Measurements from ENCODE around the gene PFKFB2.

The PFKFB2 gene

GRCh38 chr1:207093944-207094343 is 40.9 kb downstream of the PFKFB2 start:
- Histone ChIP-seq H3K4me3 (ENCODE audit: insufficient read length, low read depth) (no peak overlapping the region), H3K36me3 (ENCODE audit: insufficient read depth, insufficient read length, low read length) (no peaks in the 10 kb centered on the region), H3K27me3 (ENCODE audit: insufficient read depth, insufficient read length) (no peaks in the 10 kb centered on the region), H3K9ac (ENCODE audit: insufficient read length, low read depth) (no peak overlapping the region), H3K9me3 (ENCODE audit: insufficient read depth, low read length) (peaks cover 11% of the 10 kb centered on the region; the same call in 1 of the 2 replicates), H3K4me1 (ENCODE audit: insufficient read depth, insufficient read length) (no peaks in the 10 kb centered on the region)
- DNase-seq (ENCODE audit: low read depth, low spot score): no peak
- TF ChIP-seq SUZ12 (IDR thresholded peaks at IDR 0.05; ENCODE audit: extremely low read depth, insufficient read depth, insufficient read length) (no peak), YY1 (IDR thresholded peaks at IDR 0.05; ENCODE audit: insufficient read depth, insufficient read length) (no peak), ZNF274 (IDR thresholded peaks at IDR 0.05; ENCODE audit: low read depth, low read length) (no peak)

- no peak for TF ChIP-seq ZNF274 (IDR thresholded peaks at IDR 0.05; ENCODE audit: low read depth, low read length)
- no peaks in the 10 kb centered on the region for H3K36me3 ChIP-seq (ENCODE audit: insufficient read depth, insufficient read length, low read length)
- H3K27me3 ChIP-seq (ENCODE audit: insufficient read depth, insufficient read length): no peaks in the 10 kb centered on the region
- no peak for DNase-seq (ENCODE audit: low read depth, low spot score)
- H3K4me3 ChIP-seq (ENCODE audit: insufficient read length, low read depth): no peak overlapping the region
- peaks cover 15% of the 10 kb centered on the region; the same call in 1 of the 2 replicates for H3K9me3 ChIP-seq (ENCODE audit: insufficient read depth, low read length)
- H3K4me1 ChIP-seq (ENCODE audit: insufficient read depth, insufficient read length): no peaks in the 10 kb centered on the region
- H3K9ac ChIP-seq (ENCODE audit: insufficient read length, low read depth): no peak overlapping the region
Measured at GRCh38 chr1:207097871-207098324, 44.8 kb downstream of the PFKFB2 start.

GRCh38 chr1:207101720-207102119 is 48.6 kb downstream of the PFKFB2 start:
- no peak for DNase-seq (ENCODE audit: low read depth, low spot score)
- no peaks in the 10 kb centered on the region for H3K27me3 ChIP-seq (ENCODE audit: insufficient read depth, insufficient read length)
- peaks cover 15% of the 10 kb centered on the region; the same call in 1 of the 2 replicates for H3K9me3 ChIP-seq (ENCODE audit: insufficient read depth, low read length)
- H3K9ac ChIP-seq (ENCODE audit: insufficient read length, low read depth): no peak overlapping the region
- no peak for TF ChIP-seq YY1 (IDR thresholded peaks at IDR 0.05; ENCODE audit: insufficient read depth, insufficient read length)
- TF ChIP-seq ZNF274 (IDR thresholded peaks at IDR 0.05; ENCODE audit: low read depth, low read length): no peak
- no peak for TF ChIP-seq SUZ12 (IDR thresholded peaks at IDR 0.05; ENCODE audit: extremely low read depth, insufficient read depth, insufficient read length)
- H3K4me1 ChIP-seq (ENCODE audit: insufficient read depth, insufficient read length): no peaks in the 10 kb centered on the region
- no peaks in the 10 kb centered on the region for H3K36me3 ChIP-seq (ENCODE audit: insufficient read depth, insufficient read length, low read length)
- H3K4me3 ChIP-seq (ENCODE audit: insufficient read length, low read depth): no peak overlapping the region

DNA sequence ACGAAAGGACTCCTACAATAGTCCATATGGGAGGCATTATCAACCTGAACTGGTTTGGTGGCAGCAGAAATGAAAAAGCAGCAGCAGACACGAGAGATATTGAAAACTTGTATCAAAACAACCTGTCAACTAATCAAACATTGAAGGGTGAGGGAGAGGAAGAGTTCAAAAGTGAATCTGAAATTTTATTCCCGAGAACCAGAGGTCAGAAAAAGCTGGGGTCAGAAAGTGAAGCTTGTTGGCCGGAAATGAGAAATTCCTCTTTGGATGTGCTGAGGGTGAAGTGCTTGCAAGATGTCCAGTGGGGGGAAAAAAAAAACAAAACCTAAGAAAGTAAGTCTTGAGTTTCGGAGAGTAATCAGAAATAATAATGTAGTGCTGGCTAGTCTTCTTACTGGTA is 49.1 kb downstream of the PFKFB2 start:
- no peaks in the 10 kb centered on the region for H3K27me3 ChIP-seq (ENCODE audit: insufficient read depth, insufficient read length)
- H3K4me3 ChIP-seq (ENCODE audit: insufficient read length, low read depth): no peak overlapping the region
- no peak overlapping the region for H3K9ac ChIP-seq (ENCODE audit: insufficient read length, low read depth)
- H3K4me1 ChIP-seq (ENCODE audit: insufficient read depth, insufficient read length): no peaks in the 10 kb centered on the region
- TF ChIP-seq SUZ12 (IDR thresholded peaks at IDR 0.05; ENCODE audit: extremely low read depth, insufficient read depth, insufficient read length) (no peak), ZNF274 (IDR thresholded peaks at IDR 0.05; ENCODE audit: low read depth, low read length) (no peak), YY1 (IDR thresholded peaks at IDR 0.05; ENCODE audit: insufficient read depth, insufficient read length) (no peak)
- no peak for DNase-seq (ENCODE audit: low read depth, low spot score)
- no peaks in the 10 kb centered on the region for H3K36me3 ChIP-seq (ENCODE audit: insufficient read depth, insufficient read length, low read length)
- H3K9me3 ChIP-seq (ENCODE audit: insufficient read depth, low read length): peaks cover 15% of the 10 kb centered on the region; the same call in 1 of the 2 replicates

DNA sequence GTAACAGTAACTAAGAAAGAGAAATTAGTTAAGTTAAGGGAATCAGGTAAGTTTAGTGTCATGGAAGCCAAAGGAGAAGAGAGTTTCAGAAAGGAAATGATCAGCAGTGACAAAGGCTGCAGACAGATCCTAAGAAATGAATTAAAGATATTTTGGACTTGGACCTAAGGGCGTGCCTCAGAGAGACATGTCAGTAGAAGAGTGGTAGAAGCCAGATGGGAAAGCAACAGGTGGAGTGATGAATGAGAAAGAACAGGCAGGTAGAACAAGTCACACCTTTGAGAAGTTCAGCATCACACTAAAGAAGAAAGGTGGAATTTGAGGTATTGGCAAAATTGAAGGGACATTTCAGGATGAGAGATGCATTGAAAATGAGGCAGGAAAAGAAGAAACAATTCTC is 49.6 kb downstream of the PFKFB2 start:
- DNase-seq (ENCODE audit: low read depth, low spot score): no peak
- Histone ChIP-seq H3K9me3 (ENCODE audit: insufficient read depth, low read length) (peaks cover 15% of the 10 kb centered on the region; the same call in 1 of the 2 replicates), H3K36me3 (ENCODE audit: insufficient read depth, insufficient read length, low read length) (no peaks in the 10 kb centered on the region), H3K9ac (ENCODE audit: insufficient read length, low read depth) (no peak overlapping the region), H3K4me3 (ENCODE audit: insufficient read length, low read depth) (no peak overlapping the region), H3K27me3 (ENCODE audit: insufficient read depth, insufficient read length) (no peaks in the 10 kb centered on the region), H3K4me1 (ENCODE audit: insufficient read depth, insufficient read length) (no peaks in the 10 kb centered on the region)
- TF ChIP-seq SUZ12 (IDR thresholded peaks at IDR 0.05; ENCODE audit: extremely low read depth, insufficient read depth, insufficient read length) (no peak), YY1 (IDR thresholded peaks at IDR 0.05; ENCODE audit: insufficient read depth, insufficient read length) (no peak), ZNF274 (IDR thresholded peaks at IDR 0.05; ENCODE audit: low read depth, low read length) (no peak)

DNA sequence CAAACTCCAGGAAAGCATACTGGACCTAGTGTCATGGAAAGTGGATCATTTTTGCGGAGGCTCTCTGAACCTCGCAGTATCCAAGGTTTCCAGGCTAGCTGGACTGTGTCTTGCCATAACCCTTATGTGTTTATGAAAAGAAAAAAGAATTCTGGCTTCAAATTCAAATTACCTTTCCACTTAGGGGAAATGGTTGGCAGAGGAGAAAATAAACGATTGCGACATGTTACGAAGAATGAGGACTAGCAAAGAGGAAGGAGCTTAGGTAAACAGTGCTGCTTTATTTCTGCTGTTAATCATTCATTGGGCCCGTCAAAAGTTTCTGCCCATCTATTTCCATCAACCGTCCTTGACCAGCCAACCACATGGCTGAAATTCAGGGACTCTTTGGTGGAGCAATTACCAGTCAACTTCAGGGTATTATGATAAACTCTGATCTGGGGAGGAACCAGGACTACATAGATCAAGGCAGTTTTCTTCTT is 50.9 kb downstream of the PFKFB2 start, which contains the start of gene C4BPA:
TSS of gene C4BPA (plus strand) at position 342 of the 482 bp plus-strand sequence. CDS start 8,793 bp downstream, outside the sequence.
- DNase-seq (ENCODE audit: low read depth, low spot score): no peak
- Histone ChIP-seq H3K36me3 (ENCODE audit: insufficient read depth, insufficient read length, low read length) (no peaks in the 10 kb centered on the region), H3K9ac (ENCODE audit: insufficient read length, low read depth) (no peak within 1 kb of the TSS), H3K4me3 (ENCODE audit: insufficient read length, low read depth) (no peak within 1 kb of the TSS), H3K9me3 (ENCODE audit: insufficient read depth, low read length) (peaks cover 4% of the 10 kb centered on the region; the same call in 1 of the 2 replicates), H3K4me1 (ENCODE audit: insufficient read depth, insufficient read length) (no peaks in the 10 kb centered on the region), H3K27me3 (ENCODE audit: insufficient read depth, insufficient read length) (no peaks in the 10 kb centered on the region)
- TF ChIP-seq YY1 (IDR thresholded peaks at IDR 0.05; ENCODE audit: insufficient read depth, insufficient read length) (no peak), ZNF274 (IDR thresholded peaks at IDR 0.05; ENCODE audit: low read depth, low read length) (no peak), SUZ12 (IDR thresholded peaks at IDR 0.05; ENCODE audit: extremely low read depth, insufficient read depth, insufficient read length) (no peak)

GRCh38 chr1:207109004-207109403 is 55.9 kb downstream of the PFKFB2 start:
- Histone ChIP-seq H3K9ac (ENCODE audit: insufficient read length, low read depth) (no peak overlapping the region), H3K36me3 (ENCODE audit: insufficient read depth, insufficient read length, low read length) (no peaks in the 10 kb centered on the region), H3K4me3 (ENCODE audit: insufficient read length, low read depth) (no peak overlapping the region), H3K9me3 (ENCODE audit: insufficient read depth, low read length) (no peaks in the 10 kb centered on the region), H3K4me1 (ENCODE audit: insufficient read depth, insufficient read length) (no peaks in the 10 kb centered on the region), H3K27me3 (ENCODE audit: insufficient read depth, insufficient read length) (no peaks in the 10 kb centered on the region)
- no peak for DNase-seq (ENCODE audit: low read depth, low spot score)
- TF ChIP-seq SUZ12 (IDR thresholded peaks at IDR 0.05; ENCODE audit: extremely low read depth, insufficient read depth, insufficient read length): no peak
- no peak for TF ChIP-seq ZNF274 (IDR thresholded peaks at IDR 0.05; ENCODE audit: low read depth, low read length)
- TF ChIP-seq YY1 (IDR thresholded peaks at IDR 0.05; ENCODE audit: insufficient read depth, insufficient read length): no peak

Data from NT2/D1 (cell line).